ENCODE data around the gene SACM1L.

Gene SACM1L

DNA sequence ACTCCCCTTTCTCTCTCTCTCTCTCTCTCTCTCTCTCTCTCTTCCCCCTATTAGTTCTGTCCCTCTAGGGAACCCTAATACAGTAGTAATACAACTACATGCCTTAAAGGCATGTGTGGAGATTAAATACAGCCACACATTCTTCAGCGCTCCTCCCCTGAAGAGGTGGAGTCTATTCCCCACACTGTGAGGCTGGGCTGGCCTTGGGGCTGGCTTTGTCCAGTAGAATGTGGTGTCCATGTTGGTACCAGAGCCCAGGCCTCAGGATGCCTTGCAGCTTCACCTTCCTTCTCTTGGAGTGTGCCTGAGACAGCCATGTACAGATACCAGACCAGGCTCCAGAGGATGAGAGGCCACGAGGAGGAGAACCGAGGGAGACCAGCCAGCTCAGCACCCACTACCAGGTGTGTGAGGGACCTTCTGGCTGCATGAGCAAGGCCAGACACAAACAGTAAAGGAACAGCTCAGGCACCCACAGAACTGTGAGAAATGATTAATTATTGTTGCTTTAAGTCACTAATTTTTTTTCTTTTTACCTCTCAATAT is 96.5 kb downstream of the SACM1L start:
- no peak for TF ChIP-seq POLR2AphosphoS5 (IDR thresholded peaks at IDR 0.05; ENCODE audit: low read depth, low read length)
- TF ChIP-seq FOXP2 (optimal IDR thresholded peaks at IDR 0.05; ENCODE audit: borderline replicate concordance, extremely low read depth, extremely low read length, insufficient read depth), result no peak
- no peak for TF ChIP-seq SIN3A (IDR thresholded peaks at IDR 0.05; ENCODE audit: borderline replicate concordance, insufficient read depth, low read length)
- TF ChIP-seq, protein P1, sequence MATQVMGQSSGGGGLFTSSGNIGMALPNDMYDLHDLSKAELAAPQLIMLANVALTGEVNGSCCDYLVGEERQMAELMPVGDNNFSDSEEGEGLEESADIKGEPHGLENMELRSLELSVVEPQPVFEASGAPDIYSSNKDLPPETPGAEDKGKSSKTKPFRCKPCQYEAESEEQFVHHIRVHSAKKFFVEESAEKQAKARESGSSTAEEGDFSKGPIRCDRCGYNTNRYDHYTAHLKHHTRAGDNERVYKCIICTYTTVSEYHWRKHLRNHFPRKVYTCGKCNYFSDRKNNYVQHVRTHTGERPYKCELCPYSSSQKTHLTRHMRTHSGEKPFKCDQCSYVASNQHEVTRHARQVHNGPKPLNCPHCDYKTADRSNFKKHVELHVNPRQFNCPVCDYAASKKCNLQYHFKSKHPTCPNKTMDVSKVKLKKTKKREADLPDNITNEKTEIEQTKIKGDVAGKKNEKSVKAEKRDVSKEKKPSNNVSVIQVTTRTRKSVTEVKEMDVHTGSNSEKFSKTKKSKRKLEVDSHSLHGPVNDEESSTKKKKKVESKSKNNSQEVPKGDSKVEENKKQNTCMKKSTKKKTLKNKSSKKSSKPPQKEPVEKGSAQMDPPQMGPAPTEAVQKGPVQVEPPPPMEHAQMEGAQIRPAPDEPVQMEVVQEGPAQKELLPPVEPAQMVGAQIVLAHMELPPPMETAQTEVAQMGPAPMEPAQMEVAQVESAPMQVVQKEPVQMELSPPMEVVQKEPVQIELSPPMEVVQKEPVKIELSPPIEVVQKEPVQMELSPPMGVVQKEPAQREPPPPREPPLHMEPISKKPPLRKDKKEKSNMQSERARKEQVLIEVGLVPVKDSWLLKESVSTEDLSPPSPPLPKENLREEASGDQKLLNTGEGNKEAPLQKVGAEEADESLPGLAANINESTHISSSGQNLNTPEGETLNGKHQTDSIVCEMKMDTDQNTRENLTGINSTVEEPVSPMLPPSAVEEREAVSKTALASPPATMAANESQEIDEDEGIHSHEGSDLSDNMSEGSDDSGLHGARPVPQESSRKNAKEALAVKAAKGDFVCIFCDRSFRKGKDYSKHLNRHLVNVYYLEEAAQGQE (IDR thresholded peaks at IDR 0.05; ENCODE audit: insufficient read depth in 1 of 2, low read depth in 2 of 2, low read length in 2 of 2), result no peak
- no peak for TF ChIP-seq TAF1 (IDR thresholded peaks at IDR 0.05; ENCODE audit: borderline replicate concordance, insufficient read depth, low read length)

DNA sequence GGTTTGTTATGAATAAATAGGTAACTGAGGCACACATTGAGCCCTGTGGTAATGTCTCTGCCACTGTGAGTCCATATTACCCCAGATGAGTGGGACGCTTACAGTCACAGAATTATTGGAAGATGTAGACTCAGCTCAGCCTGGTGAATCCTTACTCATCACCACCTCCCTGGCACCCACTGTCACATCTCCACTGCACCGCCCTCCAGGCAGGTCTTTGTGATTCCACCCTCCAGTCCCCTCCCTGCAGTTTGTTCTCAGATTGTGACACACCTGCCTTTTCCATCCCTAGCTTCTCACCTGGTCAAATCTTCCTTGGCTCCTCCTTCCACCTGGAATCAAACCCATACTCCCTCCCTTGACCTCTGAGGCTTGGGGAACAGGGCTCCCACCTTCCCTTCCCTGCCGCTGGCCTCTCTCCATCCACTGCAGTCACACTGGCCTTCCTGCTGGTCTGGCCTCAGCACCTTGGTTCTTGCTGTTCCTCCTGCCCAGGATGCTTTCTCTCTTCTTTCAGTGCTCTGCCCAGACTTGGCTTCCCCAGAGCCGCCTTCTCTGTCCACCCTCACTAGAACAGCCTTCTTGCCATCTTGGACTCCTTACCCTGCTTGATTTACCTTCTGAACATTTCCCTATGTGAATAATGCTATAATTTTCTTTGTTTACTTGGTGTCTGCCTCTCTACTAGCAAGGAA is 97.8 kb downstream of the SACM1L start:
- TF ChIP-seq, protein P1 (IDR thresholded peaks at IDR 0.05; ENCODE audit: insufficient read depth in 1 of 2, low read depth in 2 of 2, low read length in 2 of 2), result no peak
- no peak for TF ChIP-seq SIN3A (IDR thresholded peaks at IDR 0.05; ENCODE audit: borderline replicate concordance, insufficient read depth, low read length)

DNA sequence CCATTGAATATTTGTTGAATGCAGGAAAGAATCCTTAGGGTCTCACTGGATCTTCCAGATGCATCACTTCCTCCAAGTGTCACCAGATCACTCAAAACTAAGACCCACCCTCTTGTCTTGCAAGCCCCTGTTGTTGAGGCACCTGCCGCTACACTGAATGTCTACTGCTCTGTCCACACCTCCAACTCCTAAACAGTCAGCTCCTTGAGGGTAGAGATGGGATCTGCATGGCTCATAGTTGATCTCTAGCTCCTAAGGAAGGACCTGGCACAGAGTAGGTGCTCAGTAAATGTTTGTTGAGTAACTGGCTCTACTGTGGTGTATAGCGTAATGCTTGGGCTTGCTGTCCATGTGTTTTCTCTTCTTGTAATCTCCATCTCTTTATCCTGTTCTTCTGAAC is 98.4 kb downstream of the SACM1L start:
- TF ChIP-seq SIN3A (IDR thresholded peaks at IDR 0.05; ENCODE audit: borderline replicate concordance, insufficient read depth, low read length) (no peak), FOXP2 (optimal IDR thresholded peaks at IDR 0.05; ENCODE audit: borderline replicate concordance, extremely low read depth, extremely low read length, insufficient read depth) (no peak), POLR2AphosphoS5 (IDR thresholded peaks at IDR 0.05; ENCODE audit: low read depth, low read length) (no peak), TAF1 (IDR thresholded peaks at IDR 0.05; ENCODE audit: borderline replicate concordance, insufficient read depth, low read length) (no peak)
- TF ChIP-seq, protein P1 (IDR thresholded peaks at IDR 0.05; ENCODE audit: insufficient read depth in 1 of 2, low read depth in 2 of 2, low read length in 2 of 2), result no peak

DNA sequence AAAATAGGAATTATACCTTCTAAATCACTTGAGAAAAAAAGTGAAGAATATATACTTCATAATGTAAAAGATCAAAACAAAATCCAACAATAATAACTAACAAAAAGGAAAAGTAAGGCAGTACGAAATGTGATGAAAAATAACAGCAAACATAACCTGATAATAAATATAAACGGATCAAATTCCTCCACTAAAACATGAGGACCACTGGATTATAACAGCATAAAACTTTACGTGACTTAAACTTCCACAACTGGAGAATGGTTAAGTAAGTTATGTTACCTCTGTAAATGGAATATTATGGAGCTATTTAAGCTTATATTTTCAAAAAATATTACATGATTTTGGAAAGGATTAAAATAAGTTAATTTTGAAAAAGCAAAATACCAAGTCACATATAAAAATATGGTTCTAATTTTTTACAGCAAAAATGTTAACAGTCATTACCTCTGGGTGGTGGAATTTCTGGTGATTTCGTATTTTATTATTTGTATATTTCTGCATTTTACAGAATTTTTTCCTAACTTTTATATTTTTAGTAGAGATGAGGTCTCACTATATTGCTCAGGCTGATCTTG is 100.1 kb downstream of the SACM1L start:
- no peak for TF ChIP-seq TAF1 (IDR thresholded peaks at IDR 0.05; ENCODE audit: borderline replicate concordance, insufficient read depth, low read length)
- no peak for TF ChIP-seq POLR2AphosphoS5 (IDR thresholded peaks at IDR 0.05; ENCODE audit: low read depth, low read length)
- TF ChIP-seq SIN3A (IDR thresholded peaks at IDR 0.05; ENCODE audit: borderline replicate concordance, insufficient read depth, low read length), result no peak
- TF ChIP-seq FOXP2 (optimal IDR thresholded peaks at IDR 0.05; ENCODE audit: borderline replicate concordance, extremely low read depth, extremely low read length, insufficient read depth), result no peak
- TF ChIP-seq, protein P1 (IDR thresholded peaks at IDR 0.05; ENCODE audit: insufficient read depth in 1 of 2, low read depth in 2 of 2, low read length in 2 of 2), result no peak

All from PFSK-1 (cell line).